ENCODE results near the gene SNX20.
A peak's percentile ranks its signal among the peaks of the same experiment; 100 is the strongest.

SNX20 gene

GRCh38 chr16:50704245-50704644, 23.1 kb upstream of the SNX20 start:
- DNase-seq, result no peak

GRCh38 chr16:50702725-50703124, 21.6 kb upstream of the SNX20 start:
- no peak for DNase-seq

GRCh38 chr16:50699326-50700159, 18.4 kb upstream of the SNX20 start:
- peak; percentile 56 for DNase-seq

GRCh38 chr16:50697881-50698767, 17.0 kb upstream of the SNX20 start:
- peak; percentile 75 for DNase-seq

- DNase-seq, result no peak
Observed at GRCh38 chr16:50697421-50697715, 16.3 kb upstream of the SNX20 start.

GRCh38 chr16:50696575-50697420, 15.7 kb upstream of the SNX20 start:
- peak; percentile 87 for DNase-seq

GRCh38 chr16:50696126-50696525, 15.0 kb upstream of the SNX20 start:
- peak; percentile 38 for DNase-seq

GRCh38 chr16:50695017-50696000, 14.2 kb upstream of the SNX20 start:
- DNase-seq, result no peak

- no peak for DNase-seq
Observed at GRCh38 chr16:50694206-50694605, 13.1 kb upstream of the SNX20 start.

- DNase-seq, result peak; percentile 34
Observed at GRCh38 chr16:50692999-50693781, 12.1 kb upstream of the SNX20 start, which contains the start of gene NOD2. Gene NOD2 (plus strand): TSS chr16:50693606. CDS start chr16:50699496, 5,890 bp downstream.

GRCh38 chr16:50692644-50692998, 11.5 kb upstream of the SNX20 start:
- DNase-seq, result no peak

- no peak for DNase-seq
Observed at GRCh38 chr16:50690177-50690576, 9.1 kb upstream of the SNX20 start.

GRCh38 chr16:50688867-50689266, 7.8 kb upstream of the SNX20 start:
- no peak for DNase-seq

- no peak for DNase-seq
Observed at GRCh38 chr16:50688083-50688482, 7.0 kb upstream of the SNX20 start.

GRCh38 chr16:50685462-50686063, 4.5 kb upstream of the SNX20 start:
- DNase-seq, result peak; percentile 41

GRCh38 chr16:50684823-50685461, 3.8 kb upstream of the SNX20 start:
- DNase-seq, result peak; percentile 59

GRCh38 chr16:50683689-50684374, 2.7 kb upstream of the SNX20 start:
- DNase-seq, result peak; percentile 78

- no peak for DNase-seq
Observed at GRCh38 chr16:50680556-50680893, 587 bp downstream of the SNX20 start.
